GM12892 (cell line): ENCODE results near the gene PLEKHG3.

ENCODE experiments used
- POLR2A ChIP-seq: IDR thresholded peaks from 2 replicates; pipeline ENCODE4 v1.6.1; 2011; ENCODE audit warnings: low read depth, low read length, control low read depth
- TAF1 ChIP-seq: IDR thresholded peaks from 2 replicates; pipeline ENCODE4 v1.6.1; 2011; ENCODE audit warnings: low read depth, mild to moderate bottlenecking, control low read depth, low read length, borderline replicate concordance

GRCh38 chr14:64695071-64695470, 9.2 kb upstream of the PLEKHG3 start:
- TF ChIP-seq TAF1 = no peak
- no peak for TF ChIP-seq POLR2A
